ENCODE results near the gene SLC4A9.

SLC4A9 gene

GRCh38 chr5:140355546-140355945 is 4.4 kb upstream of the SLC4A9 start:
- H3K18ac ChIP-seq (ENCODE audit: low read length): no peak overlapping the region
- H2AK5ac ChIP-seq (ENCODE audit: low read depth, low read length): no peak overlapping the region
- no peak overlapping the region for H3K9ac ChIP-seq (ENCODE audit: low read depth, low read length, poor library complexity)
- H3K14ac ChIP-seq (ENCODE audit: low read length): no peak overlapping the region
- no peak overlapping the region for H4K91ac ChIP-seq (ENCODE audit: low read depth, low read length, poor library complexity)
- no peak overlapping the region for H3K23ac ChIP-seq (ENCODE audit: low read depth, low read length, poor library complexity)
- no peaks in the 10 kb centered on the region for H3K9me3 ChIP-seq (replicated peaks in 1 of 2; ENCODE audit: control insufficient read depth in 2 of 2, insufficient read depth in 1 of 2, low read depth in 1 of 2, low read length in 2 of 2)
- no peak overlapping the region for H3K4me3 ChIP-seq (ENCODE audit: low read length in 2 of 2)
- H3K4me1 ChIP-seq (ENCODE audit: control insufficient read depth in 2 of 2, insufficient read depth in 1 of 2, low read depth in 1 of 2, low read length in 2 of 2): peaks cover 0 to 10% of the 10 kb centered on the region in 2 donors
- H3K27me3 ChIP-seq (ENCODE audit: control insufficient read depth in 3 of 3, insufficient read depth in 3 of 3, low read depth in 1 of 3, low read length in 3 of 3): peaks cover 0 to 6% (median 0%) of the 10 kb centered on the region in 3 experiments
- no peak for DNase-seq (ENCODE audit: low spot score)
- H3K4me2 ChIP-seq (ENCODE audit: insufficient read depth, low read length, poor library complexity, severe bottlenecking): no peak overlapping the region
- H3K4ac ChIP-seq (ENCODE audit: low read length): no peak overlapping the region
- no peak overlapping the region for H2BK120ac ChIP-seq (ENCODE audit: low read depth, low read length)
- no peak overlapping the region for H4K8ac ChIP-seq (ENCODE audit: low read depth, low read length)
- H3K79me1 ChIP-seq (ENCODE audit: low read depth, low read length): no peaks in the 10 kb centered on the region
- H2BK12ac ChIP-seq (ENCODE audit: low read length): no peak overlapping the region
- no peaks in the 10 kb centered on the region for H3K36me3 ChIP-seq (replicated peaks in 1 of 2; ENCODE audit: control insufficient read depth in 2 of 2, insufficient read depth in 2 of 2, low read length in 2 of 2)
- no peak overlapping the region for H2BK5ac ChIP-seq (ENCODE audit: low read length)
- H2BK15ac ChIP-seq (ENCODE audit: low read length): no peak overlapping the region
- no peak overlapping the region for H3K27ac ChIP-seq (replicated peaks; ENCODE audit: low read length)
- no peak overlapping the region for H2AFZ ChIP-seq (ENCODE audit: low read length)
- WGBS, 2 donors (ENCODE audit: extremely low coverage in 2 of 2, insufficient read length in 2 of 2, insufficient replicate concordance in 1 of 2): no CpG with 5 or more reads among the region's 7 CpGs

- no peak overlapping the region for H2BK12ac ChIP-seq (ENCODE audit: low read length)
- peaks cover 0 to 10% of the 10 kb centered on the region in 2 donors for H3K4me1 ChIP-seq (ENCODE audit: control insufficient read depth in 2 of 2, insufficient read depth in 1 of 2, low read depth in 1 of 2, low read length in 2 of 2)
- no CpG with 5 or more reads among the region's 10 CpGs for WGBS, 2 donors (ENCODE audit: extremely low coverage in 2 of 2, insufficient read length in 2 of 2, insufficient replicate concordance in 1 of 2)
- no peak overlapping the region for H3K9ac ChIP-seq (ENCODE audit: low read depth, low read length, poor library complexity)
- no peak overlapping the region for H3K4ac ChIP-seq (ENCODE audit: low read length)
- no peaks in the 10 kb centered on the region for H3K9me3 ChIP-seq (replicated peaks in 1 of 2; ENCODE audit: control insufficient read depth in 2 of 2, insufficient read depth in 1 of 2, low read depth in 1 of 2, low read length in 2 of 2)
- H4K8ac ChIP-seq (ENCODE audit: low read depth, low read length): no peak overlapping the region
- no peak overlapping the region for H3K23ac ChIP-seq (ENCODE audit: low read depth, low read length, poor library complexity)
- H3K27ac ChIP-seq (replicated peaks; ENCODE audit: low read length): no peak overlapping the region
- peak overlapping the region; percentile 36 for H2AK5ac ChIP-seq (ENCODE audit: low read depth, low read length)
- no peak overlapping the region for H4K91ac ChIP-seq (ENCODE audit: low read depth, low read length, poor library complexity)
- H3K18ac ChIP-seq (ENCODE audit: low read length): peak overlapping the region; percentile 12
- no peak overlapping the region for H2BK5ac ChIP-seq (ENCODE audit: low read length)
- H3K36me3 ChIP-seq (replicated peaks in 1 of 2; ENCODE audit: control insufficient read depth in 2 of 2, insufficient read depth in 2 of 2, low read length in 2 of 2): no peaks in the 10 kb centered on the region
- DNase-seq (ENCODE audit: low spot score): no peak
- H3K4me3 ChIP-seq (ENCODE audit: low read length in 2 of 2): peak overlapping the region in 1 of 2 donors; percentile 12
- no peak overlapping the region for H3K4me2 ChIP-seq (ENCODE audit: insufficient read depth, low read length, poor library complexity, severe bottlenecking)
- H2BK15ac ChIP-seq (ENCODE audit: low read length): no peak overlapping the region
- peak overlapping the region; percentile 87 for H2AFZ ChIP-seq (ENCODE audit: low read length)
- no peak overlapping the region for H3K14ac ChIP-seq (ENCODE audit: low read length)
- H2BK120ac ChIP-seq (ENCODE audit: low read depth, low read length): peak overlapping the region; percentile 78
- H3K79me1 ChIP-seq (ENCODE audit: low read depth, low read length): no peaks in the 10 kb centered on the region
- H3K27me3 ChIP-seq (ENCODE audit: control insufficient read depth in 3 of 3, insufficient read depth in 3 of 3, low read depth in 1 of 3, low read length in 3 of 3): peaks cover 0 to 3% (median 0%) of the 10 kb centered on the region in 3 experiments
Measured at GRCh38 chr5:140356853-140357725, 2.9 kb upstream of the SLC4A9 start.

DNA sequence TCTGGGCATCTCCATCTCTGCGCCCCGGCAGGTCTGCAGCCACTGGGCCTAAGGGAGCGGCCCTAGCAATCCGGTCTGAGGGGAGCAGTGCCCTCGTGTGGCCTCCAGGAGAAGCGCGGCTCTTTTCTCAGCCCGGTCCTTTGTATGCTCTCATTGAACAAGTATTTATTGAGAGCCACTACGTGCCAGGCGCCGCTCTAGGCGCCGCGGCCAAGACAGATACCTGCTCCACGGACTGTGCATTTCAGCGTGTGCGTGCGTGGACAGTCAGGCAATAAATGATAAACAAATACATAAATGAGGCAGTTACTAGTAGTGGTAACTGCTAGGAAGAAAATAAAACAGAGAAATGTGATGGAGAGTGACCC is 2.3 kb upstream of the SLC4A9 start:
- no peak overlapping the region for H3K9ac ChIP-seq (ENCODE audit: low read depth, low read length, poor library complexity)
- H2AK5ac ChIP-seq (ENCODE audit: low read depth, low read length): peak overlapping the region; percentile 36
- H3K14ac ChIP-seq (ENCODE audit: low read length): no peak overlapping the region
- H2BK15ac ChIP-seq (ENCODE audit: low read length): no peak overlapping the region
- WGBS, 2 donors (ENCODE audit: extremely low coverage in 2 of 2, insufficient read length in 2 of 2, insufficient replicate concordance in 1 of 2): no CpG with 5 or more reads among the region's 18 CpGs
- H3K79me1 ChIP-seq (ENCODE audit: low read depth, low read length): no peaks in the 10 kb centered on the region
- H3K27ac ChIP-seq (replicated peaks; ENCODE audit: low read length): no peak overlapping the region
- H2BK5ac ChIP-seq (ENCODE audit: low read length): no peak overlapping the region
- DNase-seq (ENCODE audit: low spot score): peak; percentile 78
- H2BK12ac ChIP-seq (ENCODE audit: low read length): no peak overlapping the region
- H3K18ac ChIP-seq (ENCODE audit: low read length): no peak overlapping the region
- H2AFZ ChIP-seq (ENCODE audit: low read length): peak overlapping the region; percentile 87
- no peak overlapping the region for H4K8ac ChIP-seq (ENCODE audit: low read depth, low read length)
- no peak overlapping the region for H4K91ac ChIP-seq (ENCODE audit: low read depth, low read length, poor library complexity)
- no peak overlapping the region for H3K4ac ChIP-seq (ENCODE audit: low read length)
- peak overlapping the region in 1 of 2 donors; percentile 12 for H3K4me3 ChIP-seq (ENCODE audit: low read length in 2 of 2)
- H3K4me2 ChIP-seq (ENCODE audit: insufficient read depth, low read length, poor library complexity, severe bottlenecking): no peak overlapping the region
- H3K9me3 ChIP-seq (replicated peaks in 1 of 2; ENCODE audit: control insufficient read depth in 2 of 2, insufficient read depth in 1 of 2, low read depth in 1 of 2, low read length in 2 of 2): no peaks in the 10 kb centered on the region
- no peaks in the 10 kb centered on the region for H3K36me3 ChIP-seq (replicated peaks in 1 of 2; ENCODE audit: control insufficient read depth in 2 of 2, insufficient read depth in 2 of 2, low read length in 2 of 2)
- H3K23ac ChIP-seq (ENCODE audit: low read depth, low read length, poor library complexity): no peak overlapping the region
- peaks cover 0 to 10% of the 10 kb centered on the region in 2 donors for H3K4me1 ChIP-seq (ENCODE audit: control insufficient read depth in 2 of 2, insufficient read depth in 1 of 2, low read depth in 1 of 2, low read length in 2 of 2)
- H3K27me3 ChIP-seq (ENCODE audit: control insufficient read depth in 3 of 3, insufficient read depth in 3 of 3, low read depth in 1 of 3, low read length in 3 of 3): peaks cover 0 to 3% (median 0%) of the 10 kb centered on the region in 3 experiments
- H2BK120ac ChIP-seq (ENCODE audit: low read depth, low read length): peak overlapping the region; percentile 78

DNA sequence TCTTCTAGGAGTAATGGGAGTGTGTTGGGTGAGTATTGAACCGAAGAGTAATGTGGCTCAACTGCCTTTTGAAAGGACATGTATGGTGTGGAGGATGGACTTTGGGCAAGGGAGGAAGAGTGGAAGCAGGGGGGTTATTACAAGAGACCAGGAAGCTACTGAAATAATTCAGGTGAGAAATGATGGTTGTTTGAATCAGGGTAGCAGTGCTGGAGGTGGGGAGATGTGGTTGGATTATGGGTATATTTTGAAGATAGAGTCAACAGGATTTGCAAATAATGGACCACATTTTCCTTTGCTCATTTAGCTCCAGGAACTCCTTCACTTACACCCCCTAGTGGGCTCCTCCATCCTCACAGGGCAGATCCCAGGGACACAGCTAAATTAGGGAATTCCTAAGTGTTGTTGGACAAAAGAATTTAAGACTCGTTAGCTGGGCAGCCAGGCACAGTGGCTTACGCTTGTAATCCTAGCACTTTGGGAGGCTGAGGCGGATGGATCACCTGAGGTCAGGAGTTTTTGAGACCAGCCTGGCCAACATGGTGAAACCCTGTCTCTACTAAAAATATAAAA is 1.2 kb upstream of the SLC4A9 start:
- DNase-seq (ENCODE audit: low spot score): peak; percentile 54
- no peak overlapping the region for H4K91ac ChIP-seq (ENCODE audit: low read depth, low read length, poor library complexity)

More for the DNA sequence above, 1.2 kb upstream of the SLC4A9 start:
- Histone ChIP-seq H3K27me3 (ENCODE audit: control insufficient read depth in 3 of 3, insufficient read depth in 3 of 3, low read depth in 1 of 3, low read length in 3 of 3) (peaks cover 0 to 3% (median 2%) of the 10 kb centered on the region in 3 experiments), H3K23ac (ENCODE audit: low read depth, low read length, poor library complexity) (no peak overlapping the region), H2BK5ac (ENCODE audit: low read length) (no peak overlapping the region), H3K4ac (ENCODE audit: low read length) (no peak overlapping the region), H2BK120ac (ENCODE audit: low read depth, low read length) (no peak overlapping the region), H3K79me1 (ENCODE audit: low read depth, low read length) (no peaks in the 10 kb centered on the region), H2BK15ac (ENCODE audit: low read length) (no peak overlapping the region), H3K9ac (ENCODE audit: low read depth, low read length, poor library complexity) (no peak overlapping the region), H3K36me3 (replicated peaks in 1 of 2; ENCODE audit: control insufficient read depth in 2 of 2, insufficient read depth in 2 of 2, low read length in 2 of 2) (no peaks in the 10 kb centered on the region), H4K8ac (ENCODE audit: low read depth, low read length) (no peak overlapping the region), H3K14ac (ENCODE audit: low read length) (no peak overlapping the region), H3K4me2 (ENCODE audit: insufficient read depth, low read length, poor library complexity, severe bottlenecking) (no peak overlapping the region), H3K18ac (ENCODE audit: low read length) (no peak overlapping the region), H3K4me3 (ENCODE audit: low read length in 2 of 2) (no peak overlapping the region), H2BK12ac (ENCODE audit: low read length) (no peak overlapping the region), H3K27ac (replicated peaks; ENCODE audit: low read length) (no peak overlapping the region), H2AFZ (ENCODE audit: low read length) (no peak overlapping the region), H3K4me1 (ENCODE audit: control insufficient read depth in 2 of 2, insufficient read depth in 1 of 2, low read depth in 1 of 2, low read length in 2 of 2) (peaks cover 0 to 12% of the 10 kb centered on the region in 2 donors), H3K9me3 (replicated peaks in 1 of 2; ENCODE audit: control insufficient read depth in 2 of 2, insufficient read depth in 1 of 2, low read depth in 1 of 2, low read length in 2 of 2) (no peaks in the 10 kb centered on the region), H2AK5ac (ENCODE audit: low read depth, low read length) (no peak overlapping the region)
- WGBS, 2 donors (ENCODE audit: extremely low coverage in 2 of 2, insufficient read length in 2 of 2, insufficient replicate concordance in 1 of 2): no CpG with 5 or more reads among the region's 4 CpGs

Data from neuronal stem cell (in vitro differentiated cells).